Hair follicle dermal papilla cell (primary cell): ENCODE results near the gene EFTUD2. TPM values are rescaled to one million over a fixed set of nuclear protein-coding genes. Genes with fewer than 3 reads are reported as not detected.

Experiments
- small RNA-seq: library from RNA; depleted of rRNA; stranded (forward); fragments of <200 nt; gene quantifications from one replicate; pipeline ENCODE3, GENCODE V24; 2012
- total RNA-seq: library from RNA; depleted of rRNA; stranded (reverse); fragments of >200 nt; gene quantifications from 2 replicates; pipeline ENCODE4 v1.2.3, GENCODE V29; 2012

The EFTUD2 gene
- 92.7 and 107 TPM in 2 replicates for total RNA-seq

DNA sequence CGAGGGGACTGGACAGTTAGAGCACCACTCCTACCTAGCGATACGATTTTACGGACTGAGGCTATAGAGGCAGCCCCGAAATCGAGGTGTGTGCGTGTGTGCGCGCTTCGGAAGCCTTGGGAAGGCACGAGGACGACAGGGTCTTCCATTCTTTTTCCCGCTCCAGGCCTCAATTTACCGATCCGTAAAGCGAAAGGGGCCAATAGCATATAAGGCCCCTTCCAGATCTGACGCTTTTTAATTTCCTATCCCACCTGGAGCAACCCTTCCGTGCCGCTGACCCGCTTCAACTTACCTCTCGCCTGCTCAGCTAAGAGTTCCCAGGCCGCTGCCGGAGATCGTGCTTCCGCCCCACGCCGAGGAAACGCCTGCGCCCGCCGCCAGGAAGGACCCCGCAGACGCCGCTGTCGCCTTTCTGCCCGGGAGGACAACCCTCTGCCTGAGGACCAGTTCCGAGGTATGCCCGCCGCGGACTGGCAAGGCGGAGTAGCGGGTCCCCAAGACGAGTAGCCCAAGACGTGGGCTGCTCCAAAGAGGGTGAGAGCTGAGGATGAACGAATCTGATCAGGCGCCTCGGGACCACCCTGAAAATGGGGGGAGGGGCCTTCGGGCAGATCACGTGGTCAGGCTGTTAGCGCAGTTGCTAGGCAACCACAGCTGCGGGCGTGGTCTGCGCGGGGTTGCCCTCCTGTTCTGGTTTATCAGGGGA lies at the start of gene EFTUD2:
EFTUD2 (minus strand) TSS at position 372 of the 709 bp plus-strand sequence. CDS start 4,924 bp downstream, outside the sequence.

GRCh38 chr17:44947461-44948314 lies 48.4 kb upstream of the EFTUD2 start, which contains the start of gene KIF18B:
KIF18B (minus strand) TSS chr17:44947773; CDS start chr17:44936344, 11,429 bp downstream.

GRCh38 chr17:44915321-44915726 lies 16.1 kb upstream of the EFTUD2 start, which contains the start of gene GFAP:
GFAP (minus strand) TSS chr17:44915500; CDS start chr17:44915486, 14 bp downstream.

DNA sequence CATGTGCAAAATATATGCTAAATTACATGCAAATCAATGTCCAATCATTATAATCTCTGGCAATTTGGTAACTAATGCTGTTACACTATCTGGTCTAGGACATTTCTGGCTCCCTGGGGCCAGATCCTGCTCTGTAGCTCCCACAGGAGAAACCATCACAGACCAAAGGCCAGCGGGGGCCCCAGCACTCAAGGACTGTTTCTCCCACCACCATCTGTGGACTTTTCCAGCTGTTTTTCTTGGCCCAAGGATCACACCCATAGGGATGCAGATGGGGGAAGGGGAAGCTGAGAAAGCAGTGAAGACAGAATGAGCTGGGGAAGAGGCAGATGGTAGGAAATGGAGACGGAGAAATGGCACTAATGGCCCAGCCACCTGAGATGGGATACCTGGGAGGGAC lies 51.7 kb downstream of the EFTUD2 start, which contains the start of gene HIGD1B:
HIGD1B (plus strand) TSS at position 298 of the 400 bp plus-strand sequence. CDS start 270 bp downstream, outside the sequence.

DNA sequence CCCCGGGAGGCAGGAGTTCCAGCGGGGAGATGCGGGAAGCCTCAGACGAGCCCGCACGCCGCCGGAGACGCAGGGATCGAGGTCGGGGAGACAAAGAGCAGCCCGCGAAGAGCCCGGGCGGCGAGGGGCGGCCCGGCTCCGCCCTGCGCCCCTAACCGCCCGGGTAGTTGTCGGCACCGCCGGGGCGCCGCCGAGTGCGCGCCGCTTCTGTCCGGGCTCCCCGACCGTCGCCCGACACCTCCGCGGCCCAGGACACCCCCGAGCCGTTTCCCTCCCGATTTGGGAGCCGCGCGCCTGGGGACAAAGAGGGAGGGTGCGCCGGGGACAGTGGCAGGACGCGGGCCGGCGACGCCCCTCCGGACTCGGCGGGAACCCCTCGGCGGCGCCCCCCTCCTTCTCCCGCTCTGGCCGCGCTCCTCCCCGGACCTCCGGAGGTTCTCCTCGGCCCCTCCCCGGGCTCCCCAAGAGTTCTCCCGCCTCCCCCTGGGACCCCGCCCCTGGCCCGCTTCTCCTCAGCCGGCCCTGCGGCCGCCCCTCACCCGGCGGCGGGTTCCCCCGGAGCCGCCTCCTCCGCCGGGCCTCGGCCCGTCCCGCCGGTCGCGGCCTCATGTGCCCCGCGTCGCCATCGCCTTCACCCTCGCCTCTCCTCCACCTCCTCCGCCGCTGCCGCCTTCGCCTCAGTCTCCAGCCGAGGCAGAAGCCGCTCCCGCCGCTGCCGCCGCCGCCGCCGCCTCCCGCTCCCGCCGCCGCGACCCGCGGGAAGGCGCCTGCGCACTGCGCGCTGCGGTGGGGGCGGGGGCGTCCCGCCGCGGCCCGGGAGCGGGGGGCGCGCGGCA lies 69.5 kb downstream of the EFTUD2 start, which contains the start of gene GJC1:
GJC1 (minus strand) TSS at position 765 of the 836 bp plus-strand sequence. CDS start 24,470 bp downstream, outside the sequence.

Small RNA genes within 50 kb of the gene (small RNA-seq; reads per million reads assigned to genes)
- not detected for gene CCDC103
- gene MIR6783, result 0.88 reads per million, percentile 14 among the genes with 10 or more reads in this experiment
- not detected for gene RN7SL405P

Other genes with a start within 250 kb of the EFTUD2 start
- gene MEIOC, start 243.0 kb downstream of the EFTUD2 start, total RNA-seq, result under 0.01 and 0.16 TPM in 2 replicates
- 23.0 and 23.8 TPM in 2 replicates for gene CCDC43, start 209.7 kb downstream of the EFTUD2 start, total RNA-seq
- 2.1 and 2.7 TPM in 2 replicates for gene DBF4B, start 190.8 kb downstream of the EFTUD2 start, total RNA-seq
- gene ADAM11, start 140.5 kb downstream of the EFTUD2 start, total RNA-seq, result 0.61 and 1.3 TPM in 2 replicates
- gene GJC1, start 69.2 kb downstream of the EFTUD2 start, total RNA-seq, result 33.4 and 53.7 TPM in 2 replicates
- not detected in 2 replicates for gene HIGD1B, start 51.6 kb downstream of the EFTUD2 start, total RNA-seq
- 1.2 and 2.1 TPM in 2 replicates for gene GFAP, start 16.1 kb upstream of the EFTUD2 start, total RNA-seq
- gene KIF18B, start 48.3 kb upstream of the EFTUD2 start, total RNA-seq, result 0.49 and 0.81 TPM in 2 replicates
- gene C1QL1, start 68.9 kb upstream of the EFTUD2 start, total RNA-seq, result 0.49 and 0.65 TPM in 2 replicates
- 52.4 and 56.2 TPM in 2 replicates for gene DCAKD, start 152.2 kb upstream of the EFTUD2 start, total RNA-seq
- 82.4 and 90.6 TPM in 2 replicates for gene NMT1, start 161.9 kb upstream of the EFTUD2 start, total RNA-seq
- 29.4 and 97.3 TPM in 2 replicates for gene PLCD3, start 233.1 kb upstream of the EFTUD2 start, total RNA-seq
- 9.1 and 9.9 TPM in 2 replicates for gene ACBD4, start 236.2 kb upstream of the EFTUD2 start, total RNA-seq
- gene HEXIM1, start 249.0 kb upstream of the EFTUD2 start, total RNA-seq, result 16.9 and 17.6 TPM in 2 replicates